OCI-LY7 (cell line): ENCODE data around the gene CXCL10. TPM values are rescaled to one million over a fixed set of nuclear protein-coding genes. Genes with fewer than 3 reads are reported as not detected.

ENCODE experiments used
- total RNA-seq, 2 experiments: library from RNA; depleted of rRNA in 1 of 2; stranded (reverse); fragments of >200 nt in 1 of 2; shearing (Covaris generic) in 1 of 2; gene quantifications; 2 replicates each; pipeline ENCODE4 v1.2.3, GENCODE V29; 2014 to 2022

CXCL10 gene
- total RNA-seq, 2 experiments from 2014 or later, result not detected

Other genes with a start within 250 kb of the CXCL10 start
- gene PPEF2, start 121.0 kb downstream of the CXCL10 start, total RNA-seq (2014; rRNA removed; shearing (Covaris generic)), result not detected in 2 replicates
- gene PPEF2, start 121.0 kb downstream of the CXCL10 start, total RNA-seq (2022), result 0.42 TPM in 1 of 2 replicates, not detected in the other
- 21.5 and 29.9 TPM in 2 replicates for gene NAAA, start 82.5 kb downstream of the CXCL10 start, total RNA-seq (2014; rRNA removed; shearing (Covaris generic))
- 15.3 and 19.3 TPM in 2 replicates for gene NAAA, start 82.5 kb downstream of the CXCL10 start, total RNA-seq (2022)
- gene SDAD1, start 32.6 kb downstream of the CXCL10 start, total RNA-seq (2014; rRNA removed; shearing (Covaris generic)), result 21.4 and 23.0 TPM in 2 replicates
- 42.7 and 46.7 TPM in 2 replicates for gene SDAD1, start 32.6 kb downstream of the CXCL10 start, total RNA-seq (2022)
- gene CXCL9, start 16.0 kb downstream of the CXCL10 start, total RNA-seq (2014; rRNA removed; shearing (Covaris generic)), result 0.13 TPM in 1 of 2 replicates, not detected in the other
- gene CXCL9, start 16.0 kb downstream of the CXCL10 start, total RNA-seq (2022), result not detected in 2 replicates
- not detected in 2 replicates for gene CXCL11, start 12.6 kb upstream of the CXCL10 start, total RNA-seq (2014; rRNA removed; shearing (Covaris generic))
- 0.40 TPM in 1 of 2 replicates, not detected in the other for gene CXCL11, start 12.6 kb upstream of the CXCL10 start, total RNA-seq (2022)
- gene ART3, start 51.2 kb upstream of the CXCL10 start, total RNA-seq (2014; rRNA removed; shearing (Covaris generic)), result not detected in 2 replicates
- not detected in 2 replicates for gene ART3, start 51.2 kb upstream of the CXCL10 start, total RNA-seq (2022)
- 29.2 and 40.2 TPM in 2 replicates for gene NUP54, start 124.9 kb upstream of the CXCL10 start, total RNA-seq (2014; rRNA removed; shearing (Covaris generic))
- gene NUP54, start 124.9 kb upstream of the CXCL10 start, total RNA-seq (2022), result 50.8 and 52.6 TPM in 2 replicates
- not detected in 2 replicates for gene SCARB2, start 190.3 kb upstream of the CXCL10 start, total RNA-seq (2014; rRNA removed; shearing (Covaris generic))
- gene SCARB2, start 190.3 kb upstream of the CXCL10 start, total RNA-seq (2022), result 0.28 and 1.1 TPM in 2 replicates
- not detected in 2 replicates for gene FAM47E, start 228.2 kb upstream of the CXCL10 start, total RNA-seq (2014; rRNA removed; shearing (Covaris generic))
- not detected in 2 replicates for gene FAM47E, start 228.2 kb upstream of the CXCL10 start, total RNA-seq (2022)